ENCODE data around the gene SLC35A5. TPM values are rescaled to one million over a fixed set of nuclear protein-coding genes. Genes with fewer than 3 reads are reported as not detected.
"Not testable (repeated sequence)": the region's sequence is repeated elsewhere in the genome, so short reads cannot be mapped to it uniquely, and the experiment has no call there.

Gene SLC35A5
- total RNA-seq, 1 donor from 2014 or later = 20.8 TPM

DNA sequence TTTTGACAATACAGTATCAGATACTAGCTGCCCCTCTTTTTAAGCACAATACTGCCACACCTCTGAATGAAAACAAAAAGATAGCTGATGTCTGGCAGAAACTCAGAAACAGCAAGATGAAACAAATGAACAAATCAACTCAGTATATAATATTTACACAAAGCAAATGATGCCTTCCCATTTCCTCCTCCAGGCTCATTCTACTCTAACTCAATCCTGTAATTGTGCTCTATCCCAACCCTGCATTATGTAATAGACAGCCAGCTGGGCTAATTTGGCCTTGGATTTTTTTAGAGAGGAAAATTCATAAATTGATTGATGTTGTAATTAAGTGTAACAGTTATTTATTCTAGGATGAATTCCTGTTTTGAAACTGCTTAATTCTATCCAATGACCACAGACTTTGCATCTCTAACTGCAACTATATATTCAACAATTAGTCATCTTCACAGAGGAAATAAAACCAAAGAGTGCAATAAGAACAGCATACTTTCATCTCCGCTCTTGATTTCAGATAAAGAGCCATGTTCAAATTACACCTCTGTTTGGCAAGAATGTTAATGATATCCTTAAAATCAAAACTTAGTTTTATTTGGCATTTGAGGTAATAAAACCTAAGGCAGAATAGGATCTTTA lies 6.2 kb upstream of the SLC35A5 start:
- Histone ChIP-seq H3K36me3 (peaks cover 0 to 10% of the 10 kb centered on the region in 2 donors), H3K27ac (no peak overlapping the region), H3K4me1 (peaks cover 8 to 9% of the 10 kb centered on the region in 2 donors), H3K4me3 (no peak overlapping the region), H3K27me3 (no peaks in the 10 kb centered on the region), H3K9me3 (no peaks in the 10 kb centered on the region)
- intact Hi-C loops (cut with DNase I) = no loop called here
- no peak for DNase-seq (ENCODE audit: low spot score in 2 of 2)
- no peak for TF ChIP-seq CTCF (IDR thresholded peaks at IDR 0.05)

DNA sequence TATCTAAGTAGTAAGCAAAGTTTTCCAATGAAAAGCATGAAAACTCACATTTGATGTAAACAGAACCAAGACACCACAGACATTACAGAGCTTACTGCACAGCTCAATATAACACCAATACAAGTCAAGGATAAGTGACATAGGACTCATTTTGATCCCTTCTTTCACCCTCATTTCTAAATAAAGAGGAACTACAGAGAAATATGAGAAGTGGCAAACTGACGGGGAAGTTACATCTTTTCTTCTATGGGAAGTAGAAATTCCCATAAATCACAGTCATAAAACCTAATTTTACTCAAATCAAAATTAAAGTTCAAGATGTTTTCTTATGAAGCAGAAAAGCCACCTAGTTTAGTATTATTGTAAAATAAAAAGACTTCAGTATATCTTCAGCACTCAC lies 3.9 kb upstream of the SLC35A5 start:
- Histone ChIP-seq H3K4me1 (peaks cover 8 to 13% of the 10 kb centered on the region in 2 donors), H3K4me3 (no peak overlapping the region), H3K36me3 (peaks cover 0 to 10% of the 10 kb centered on the region in 2 donors), H3K27me3 (no peaks in the 10 kb centered on the region), H3K27ac (no peak overlapping the region), H3K9me3 (no peaks in the 10 kb centered on the region)
- no peak for DNase-seq (ENCODE audit: low spot score in 2 of 2)
- no peak for TF ChIP-seq CTCF (IDR thresholded peaks at IDR 0.05)
- intact Hi-C loops (cut with DNase I) = no loop called here

DNA sequence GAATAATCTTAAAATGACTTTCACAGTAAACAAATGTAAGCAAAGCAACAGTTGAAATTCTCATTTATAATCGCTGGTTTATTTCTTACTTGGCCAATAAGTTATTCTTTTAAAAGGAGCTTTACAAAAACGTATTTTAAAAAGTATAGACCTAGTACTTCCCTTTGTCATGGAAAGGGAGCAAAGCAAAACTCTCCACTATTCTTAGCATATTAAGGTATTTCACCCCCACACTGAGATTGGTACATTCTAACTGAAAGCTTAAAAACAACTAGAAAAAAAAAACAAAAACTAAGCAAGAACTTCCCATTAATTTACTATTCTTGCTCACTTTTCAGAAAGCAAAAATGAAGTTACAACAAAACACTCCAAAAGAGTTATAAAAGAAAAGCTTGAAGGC lies 1.5 kb upstream of the SLC35A5 start:
- H3K36me3 ChIP-seq = peaks cover 0 to 10% of the 10 kb centered on the region in 2 donors
- no peaks in the 10 kb centered on the region for H3K27me3 ChIP-seq
- H3K27ac ChIP-seq = peak overlapping the region; percentile 95 to 98
- peaks cover 8 to 17% of the 10 kb centered on the region in 2 donors for H3K4me1 ChIP-seq
- H3K4me3 ChIP-seq = peak overlapping the region; percentile 70 to 73
- TF ChIP-seq CTCF (IDR thresholded peaks at IDR 0.05) = no peak
- intact Hi-C loops (cut with DNase I) = loop anchor here (2.0 to 10.0 kb wide), 5 partner anchors 432 to 1584 kb away; partner anchors contain the start of genes ATP6V1A, CCDC191, GTPBP8 and NAA50
- no peaks in the 10 kb centered on the region for H3K9me3 ChIP-seq
- no peak for DNase-seq (ENCODE audit: low spot score in 2 of 2)

DNA sequence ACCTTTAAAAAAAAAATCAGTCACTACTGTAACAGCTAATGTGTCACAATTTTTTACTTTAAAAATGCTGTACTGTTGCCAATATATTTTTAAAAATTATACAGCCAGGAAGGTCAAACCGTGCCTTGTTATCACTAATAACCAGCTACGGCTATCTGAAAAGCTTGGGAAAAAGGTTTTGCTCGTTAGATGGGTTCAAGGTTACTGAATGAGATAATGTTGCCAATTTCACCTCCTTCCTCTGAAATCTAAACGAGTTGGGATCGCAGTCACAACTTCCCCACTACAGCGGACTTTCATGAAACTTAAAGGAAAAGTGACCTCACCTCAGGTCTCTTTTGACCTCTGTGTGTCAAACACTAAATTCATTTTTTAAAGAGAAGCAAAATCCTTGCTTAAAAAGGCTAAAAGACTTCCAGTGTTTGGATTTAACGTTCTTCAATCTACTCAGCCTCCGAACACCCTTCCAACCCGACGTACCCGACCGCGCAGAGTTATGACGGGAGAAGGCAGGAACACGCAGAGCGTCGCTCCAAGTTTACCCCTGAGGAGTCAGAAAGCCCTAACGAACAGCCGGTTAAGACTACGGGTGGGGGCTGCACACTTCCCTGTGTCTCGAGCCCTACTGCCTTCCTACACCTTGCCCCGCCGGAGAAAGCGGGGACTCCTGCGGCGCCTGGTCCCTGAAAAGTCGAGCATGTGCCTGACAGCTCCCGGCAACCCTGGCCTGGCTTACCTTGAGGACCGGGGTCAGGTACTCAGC lies 943 bp upstream of the SLC35A5 start:
- intact Hi-C loops (cut with DNase I) = loop anchor here (1.0 to 10.0 kb wide), 6 partner anchors 431 to 1584 kb away; partner anchors contain the start of genes ATP6V1A, CCDC191, GTPBP8 and NAA50
- Histone ChIP-seq H3K4me3 (peak overlapping the region; percentile 70 to 73), H3K36me3 (peaks cover 0 to 10% of the 10 kb centered on the region in 2 donors), H3K27me3 (no peaks in the 10 kb centered on the region), H3K9me3 (no peaks in the 10 kb centered on the region), H3K27ac (peak overlapping the region; percentile 95 to 98), H3K4me1 (peaks cover 8 to 17% of the 10 kb centered on the region in 2 donors)
- no peak for TF ChIP-seq CTCF (IDR thresholded peaks at IDR 0.05)
- DNase-seq (ENCODE audit: low spot score in 2 of 2) = peak; percentile 23 to 77

GRCh38 chr3:112561484-112561733 lies 436 bp upstream of the SLC35A5 start:
- H3K9me3 ChIP-seq = no peaks in the 10 kb centered on the region
- H3K36me3 ChIP-seq = peaks cover 0 to 10% of the 10 kb centered on the region in 2 donors
- intact Hi-C loops (cut with DNase I) = loop anchor here (1.0 to 10.0 kb wide), 6 partner anchors 431 to 1583 kb away; partner anchors contain the start of genes ATP6V1A, CCDC191, GTPBP8 and NAA50
- peak overlapping the region; percentile 70 to 73 for H3K4me3 ChIP-seq
- no peak for TF ChIP-seq CTCF (IDR thresholded peaks at IDR 0.05)
- peak overlapping the region; percentile 95 to 98 for H3K27ac ChIP-seq
- peaks cover 8 to 17% of the 10 kb centered on the region in 2 donors for H3K4me1 ChIP-seq
- no peaks in the 10 kb centered on the region for H3K27me3 ChIP-seq
- peak in 1 of 2 donors; percentile 10 for DNase-seq (ENCODE audit: low spot score in 2 of 2)

GRCh38 chr3:112564247-112564939 lies 2.5 kb downstream of the SLC35A5 start:
- peaks cover 5 to 13% of the 10 kb centered on the region in 2 donors for H3K4me1 ChIP-seq
- H3K4me3 ChIP-seq; H3K36me3 ChIP-seq; H3K27me3 ChIP-seq; H3K27ac ChIP-seq; DNase-seq (ENCODE audit: low spot score in 2 of 2); H3K9me3 ChIP-seq: not testable (repeated sequence)
- intact Hi-C loops (cut with DNase I) = loop anchor here (5.0 to 10.0 kb wide), 4 partner anchors 428 to 1580 kb away; partner anchors contain the start of genes CCDC191, GTPBP8, QTRT2 and USF3

Data from ascending aorta (tissue), 2 donors.